ENCODE data around the gene WDR45B. TPM values are rescaled to one million over a fixed set of nuclear protein-coding genes. Genes with fewer than 3 reads are reported as not detected.
A peak's percentile ranks its signal among the peaks of the same experiment; 100 is the strongest.

The WDR45B gene
- total RNA-seq, 2 donors from 2014 or later, result 45.5 to 49.3 TPM

- intact Hi-C loops (cut with DNase I), result no loop called here
- no peak overlapping the region for H3K4me3 ChIP-seq
- H3K27ac ChIP-seq, result no peak overlapping the region
- no peak for ATAC-seq
- H3K4me1 ChIP-seq, result peaks cover 27% of the 10 kb centered on the region
- H3K9me3 ChIP-seq, result no peaks in the 10 kb centered on the region
- TF ChIP-seq CTCF (IDR thresholded peaks at IDR 0.05), result no peak
- no peak for TF ChIP-seq POLR2A (IDR thresholded peaks at IDR 0.05)
- WGBS, 2 donors, result 93 to 98% methylated on average over 9 to 19 of the region's 21 CpGs
- no peak for DNase-seq
- H3K27me3 ChIP-seq, result no peaks in the 10 kb centered on the region
- peaks cover 0 to 6% of the 10 kb centered on the region in 2 donors for H3K36me3 ChIP-seq (replicated peaks in 1 of 2; ENCODE audit: insufficient read depth in 1 of 2, low read depth in 2 of 2)
These were observed 52.4 kb downstream of the WDR45B start for GRCh38 chr17:82595893-82596292.

GRCh38 chr17:82594571-82594970 is 53.7 kb downstream of the WDR45B start:
- Histone ChIP-seq H3K4me1 (peaks cover 27% of the 10 kb centered on the region), H3K4me3 (no peak overlapping the region), H3K27me3 (no peaks in the 10 kb centered on the region), H3K36me3 (replicated peaks in 1 of 2; ENCODE audit: insufficient read depth in 1 of 2, low read depth in 2 of 2) (peaks cover 0 to 6% of the 10 kb centered on the region in 2 donors), H3K27ac (no peak overlapping the region), H3K9me3 (no peaks in the 10 kb centered on the region)
- DNase-seq, result no peak
- intact Hi-C loops (cut with DNase I), result no loop called here
- WGBS, 2 donors, result 89 to 93% methylated on average over 9 to 11 of the region's 11 CpGs
- ATAC-seq, result no peak
- TF ChIP-seq CTCF (IDR thresholded peaks at IDR 0.05) (no peak), POLR2A (IDR thresholded peaks at IDR 0.05) (no peak)

GRCh38 chr17:82593590-82594087 is 54.6 kb downstream of the WDR45B start:
- WGBS, 2 donors, result 0 to 43% methylated on average over 2 to 29 of the region's 29 CpGs
- Histone ChIP-seq H3K36me3 (replicated peaks in 1 of 2; ENCODE audit: insufficient read depth in 1 of 2, low read depth in 2 of 2) (peaks cover 0 to 6% of the 10 kb centered on the region in 2 donors), H3K27ac (peak overlapping the region; percentile 79 to 97 (median 92)), H3K27me3 (no peaks in the 10 kb centered on the region), H3K4me3 (peak overlapping the region; percentile 46 to 63), H3K9me3 (no peaks in the 10 kb centered on the region), H3K4me1 (peaks cover 27% of the 10 kb centered on the region)
- peak; percentile 8 for ATAC-seq
- TF ChIP-seq POLR2A (IDR thresholded peaks at IDR 0.05) (peak in 1 of 3 donors; percentile 0), CTCF (IDR thresholded peaks at IDR 0.05) (no peak)
- intact Hi-C loops (cut with DNase I), result no loop called here
- DNase-seq, result peak in 2 of 4 donors; percentile 23 to 32

- 1 to 5% methylated on average over 20 to 29 of the region's 29 CpGs for WGBS, 2 donors
- Histone ChIP-seq H3K27ac (peak overlapping the region; percentile 79 to 97 (median 92)), H3K4me1 (peaks cover 27% of the 10 kb centered on the region), H3K36me3 (replicated peaks in 1 of 2; ENCODE audit: insufficient read depth in 1 of 2, low read depth in 2 of 2) (peaks cover 0 to 6% of the 10 kb centered on the region in 2 donors), H3K27me3 (no peaks in the 10 kb centered on the region), H3K4me3 (peak overlapping the region; percentile 46 to 63), H3K9me3 (no peaks in the 10 kb centered on the region)
- TF ChIP-seq POLR2A (IDR thresholded peaks at IDR 0.05), result peak in 2 of 3 donors; percentile 10 to 20
- peak in 1 of 7 experiments; percentile 10 for TF ChIP-seq CTCF (IDR thresholded peaks at IDR 0.05)
- peak; percentile 81 for ATAC-seq
- peak; percentile 81 to 92 (median 88) for DNase-seq
- intact Hi-C loops (cut with DNase I), result no loop called here
These were observed 55.3 kb downstream of the WDR45B start for GRCh38 chr17:82592767-82593589.

Measured in body of pancreas (tissue), 4 donors.